Hindlimb muscle (tissue), 1 donor: ENCODE measurements around the gene RNF151. TPM values are rescaled to one million over a fixed set of nuclear protein-coding genes. Genes with fewer than 3 reads are reported as not detected.
"Not testable (repeated sequence)": the region's sequence is repeated elsewhere in the genome, so short reads cannot be mapped to it uniquely, and the experiment has no call there.

Source experiments
- DNase-seq: peaks from one replicate; pipeline ENCODE4 v3.0.0-alpha.2; 2013
- polyA plus RNA-seq: library from polyadenylated mRNA; unstranded; fragments of 120-200 nt; gene quantifications from one replicate; pipeline ENCODE4 v1.2.1, GENCODE V29; 2013; ENCODE audit not compliant: insufficient read length

RNF151 gene
- polyA plus RNA-seq, 1 donor: not detected

GRCh38 chr16:1960665-1961630 is 5.7 kb upstream of the RNF151 start:
- no peak for DNase-seq

GRCh38 chr16:1961651-1962067 is 5.0 kb upstream of the RNF151 start:
- no peak for DNase-seq

- DNase-seq: not testable (repeated sequence)
These were observed 4.2 kb upstream of the RNF151 start for GRCh38 chr16:1962161-1963153.

GRCh38 chr16:1963806-1964505 is 2.7 kb upstream of the RNF151 start:
- peak; percentile 50 for DNase-seq

- DNase-seq: peak; percentile 99
These were observed 1.9 kb upstream of the RNF151 start, which contains the start of gene RPS2 for GRCh38 chr16:1964506-1965395. Gene RPS2, minus strand, starts transcription at chr16:1964826. Its CDS starts 201 bp downstream, at chr16:1964625.

- no peak for DNase-seq
These were observed 1.2 kb upstream of the RNF151 start for GRCh38 chr16:1965396-1966001.

- DNase-seq: no peak
These were observed 1.7 kb downstream of the RNF151 start for GRCh38 chr16:1968146-1968953.

- peak; percentile 97 for DNase-seq
These were observed 5.3 kb downstream of the RNF151 start, which contains the start of gene TBL3 for GRCh38 chr16:1971796-1972489. Gene TBL3, plus strand, starts transcription at chr16:1972053. Its CDS starts 112 bp downstream, at chr16:1972165.

- no peak for DNase-seq
These were observed 5.8 kb downstream of the RNF151 start for GRCh38 chr16:1972490-1972877.

- DNase-seq: no peak
These were observed 7.0 kb downstream of the RNF151 start for GRCh38 chr16:1973461-1974156.

GRCh38 chr16:1974157-1975070 is 7.8 kb downstream of the RNF151 start:
- DNase-seq: no peak

- DNase-seq: no peak
These were observed 9.0 kb downstream of the RNF151 start for GRCh38 chr16:1975432-1976215.

- no peak for DNase-seq
These were observed 9.5 kb downstream of the RNF151 start for GRCh38 chr16:1976216-1976520.

- no peak for DNase-seq
These were observed 10.6 kb downstream of the RNF151 start for GRCh38 chr16:1976951-1977874.

- DNase-seq: no peak
These were observed 11.2 kb downstream of the RNF151 start for GRCh38 chr16:1977875-1978268.
